Sigmoid colon (tissue), 7 donors: Measurements from ENCODE around the gene PCNT. TPM values are rescaled to one million over a fixed set of nuclear protein-coding genes. Genes with fewer than 3 reads are reported as not detected.
"Not testable (repeated sequence)": the region's sequence is repeated elsewhere in the genome, so short reads cannot be mapped to it uniquely, and the experiment has no call there.

Experiments used
- DNase-seq: peaks from one replicate; pipeline ENCODE4 v3.0.0-alpha.2; 2019
- H3K27ac ChIP-seq, 4 donors: fragments of 200-600 bp; sonication (generic); one replicate each; pipeline ENCODE4 v1.5.1; 2016 to 2019; ENCODE audit warnings: mild to moderate bottlenecking in 1 of 4
- H3K27me3 ChIP-seq, 3 donors: fragments of 200-600 bp; sonication (generic); one replicate each; pipeline ENCODE4 v1.5.1; 2019; ENCODE audit warnings: mild to moderate bottlenecking in 1 of 3
- H3K36me3 ChIP-seq, 4 donors: fragments of 200-600 bp; sonication (generic); one replicate each; pipeline ENCODE4 v1.5.1; 2016 to 2019
- H3K4me1 ChIP-seq, 4 donors: fragments of 200-600 bp; sonication (generic); one replicate each; pipeline ENCODE4 v1.5.1; 2017 to 2019
- H3K4me3 ChIP-seq, 4 donors: fragments of 200-600 bp; sonication (generic); one replicate each; pipeline ENCODE4 v1.5.1; 2017 to 2019; ENCODE audit warnings: mild to moderate bottlenecking in 2 of 4, moderate library complexity in 1 of 4
- H3K9me3 ChIP-seq, 4 donors: fragments of 200-600 bp in 3 of 4; sonication (generic) in 3 of 4; one replicate each; pipeline versions ENCODE4 v1.5.1 to v1.6.1; 2013 to 2019
- CTCF ChIP-seq, 4 experiments: fragments of 450-650 bp in 3 of 4; fragments of 200-600 bp in 1 of 4; IDR thresholded peaks; one replicate each; pipeline ENCODE4 v1.5.1; 2016 to 2019; ENCODE audit warnings: antibody characterized with exemption in 4 of 4, mild to moderate bottlenecking in 3 of 4, moderate library complexity in 2 of 4
- EP300 ChIP-seq, 4 donors: sonication (generic); formaldehyde crosslinking; IDR thresholded peaks; one replicate each; pipeline ENCODE4 v1.6.1; 2017; ENCODE audit warnings: antibody characterized with exemption in 4 of 4
- POLR2A ChIP-seq, 2 donors: fragments of 450-650 bp; IDR thresholded peaks; one replicate each; pipeline ENCODE4 v1.6.1; 2016; ENCODE audit warnings: antibody characterized with exemption in 2 of 2, mild to moderate bottlenecking in 2 of 2, moderate library complexity in 2 of 2
- POLR2AphosphoS5 ChIP-seq, 4 donors: sonication (generic); formaldehyde crosslinking; IDR thresholded peaks; one replicate each; pipeline ENCODE4 v1.6.1; 2017; ENCODE audit warnings: antibody characterized with exemption in 4 of 4
- WGBS, 2 donors: extraction: QIAGEN DNeasy Blood & Tissue Kit; methylation state at CpG; one replicate each; pipeline ENCODE4 v1.1.7; 2013; 5-methylcytosine and 5-hydroxymethylcytosine counted together
- intact Hi-C: fragments of 100-400 bp; cut with DNase I; formaldehyde crosslinking; loops from one replicate; pipeline ENCODE4 v1.15.1; 2023
- polyA plus RNA-seq, 3 donors: library from polyadenylated mRNA; stranded (reverse); fragments of 200-250 nt; gene quantifications; one replicate each; pipeline ENCODE4 v1.2.3, GENCODE V29; 2013
- total RNA-seq, 4 donors: library from RNA; depleted of rRNA; stranded (reverse); fragments of >200 nt; gene quantifications; one replicate each; pipeline ENCODE4 v1.1.0, GENCODE V29; 2016
- donor health status: healthy with polysubstance abuse.
- donor health status: Bipolar disorder and iron deficiency.
- donor health status: healthy.

The PCNT gene
- total and polyA plus RNA-seq, 7 donors, result 6.0 to 49.6 (median 18.5) TPM

- H3K27ac ChIP-seq, result no peak overlapping the region
- H3K36me3 ChIP-seq, result peaks cover 19 to 78% (median 38%) of the 10 kb centered on the region in 4 donors
- H3K4me3 ChIP-seq, result no peak overlapping the region
- H3K4me1 ChIP-seq, result no peaks in the 10 kb centered on the region
- no peaks in the 10 kb centered on the region for H3K27me3 ChIP-seq
- WGBS, 2 donors, result 97% methylated on average over 13 of the region's 13 CpGs
- H3K9me3 ChIP-seq, result no peaks in the 10 kb centered on the region
- TF ChIP-seq EP300 (IDR thresholded peaks at IDR 0.05) (no peak), POLR2AphosphoS5 (IDR thresholded peaks at IDR 0.05) (no peak), CTCF (IDR thresholded peaks at IDR 0.05) (no peak), POLR2A (IDR thresholded peaks at IDR 0.05) (no peak)
- no peak for DNase-seq
- intact Hi-C loops, result no loop called here
Measured at GRCh38 chr21:46401186-46401910, 77.4 kb downstream of the PCNT start.

GRCh38 chr21:46402421-46402820 lies 78.5 kb downstream of the PCNT start:
- DNase-seq, result no peak
- intact Hi-C loops, result no loop called here
- TF ChIP-seq CTCF (IDR thresholded peaks at IDR 0.05), result no peak
- TF ChIP-seq EP300 (IDR thresholded peaks at IDR 0.05), result no peak
- no peak for TF ChIP-seq POLR2AphosphoS5 (IDR thresholded peaks at IDR 0.05)
- no peak for TF ChIP-seq POLR2A (IDR thresholded peaks at IDR 0.05)
- Histone ChIP-seq H3K4me3 (no peak overlapping the region), H3K27me3 (no peaks in the 10 kb centered on the region), H3K36me3 (peaks cover 15 to 67% (median 33%) of the 10 kb centered on the region in 4 donors), H3K4me1 (no peaks in the 10 kb centered on the region), H3K27ac (no peak overlapping the region), H3K9me3 (no peaks in the 10 kb centered on the region)
- WGBS, 2 donors, result 92 to 95% methylated on average over 15 of the region's 15 CpGs

GRCh38 chr21:46403234-46403811 lies 79.4 kb downstream of the PCNT start:
- H3K4me1 ChIP-seq, H3K9me3 ChIP-seq, intact Hi-C loops, H3K27ac ChIP-seq, H3K27me3 ChIP-seq, DNase-seq, H3K4me3 ChIP-seq: not testable (repeated sequence)
- 96 to 98% methylated on average over 47 of the region's 47 CpGs for WGBS, 2 donors
- H3K36me3 ChIP-seq, result peaks cover 8 to 58% (median 24%) of the 10 kb centered on the region in 4 donors

GRCh38 chr21:46404306-46404705 lies 80.3 kb downstream of the PCNT start:
- WGBS, 2 donors, result 96% methylated on average over 14 of the region's 14 CpGs
- H3K4me3 ChIP-seq, result no peak overlapping the region
- intact Hi-C loops, result no loop called here
- no peaks in the 10 kb centered on the region for H3K9me3 ChIP-seq
- no peaks in the 10 kb centered on the region for H3K4me1 ChIP-seq
- DNase-seq, result no peak
- TF ChIP-seq POLR2AphosphoS5 (IDR thresholded peaks at IDR 0.05), result no peak
- no peak for TF ChIP-seq EP300 (IDR thresholded peaks at IDR 0.05)
- TF ChIP-seq CTCF (IDR thresholded peaks at IDR 0.05), result no peak
- no peak for TF ChIP-seq POLR2A (IDR thresholded peaks at IDR 0.05)
- H3K36me3 ChIP-seq, result peaks cover 8 to 49% (median 21%) of the 10 kb centered on the region in 4 donors
- H3K27me3 ChIP-seq, result no peaks in the 10 kb centered on the region
- no peak overlapping the region for H3K27ac ChIP-seq

- no peak for TF ChIP-seq EP300 (IDR thresholded peaks at IDR 0.05)
- TF ChIP-seq POLR2AphosphoS5 (IDR thresholded peaks at IDR 0.05), result no peak
- TF ChIP-seq CTCF (IDR thresholded peaks at IDR 0.05), result no peak
- TF ChIP-seq POLR2A (IDR thresholded peaks at IDR 0.05), result no peak
- Histone ChIP-seq H3K9me3 (no peaks in the 10 kb centered on the region), H3K27ac (no peak overlapping the region), H3K36me3 (peaks cover 5 to 46% (median 18%) of the 10 kb centered on the region in 4 donors), H3K4me1 (no peaks in the 10 kb centered on the region), H3K4me3 (no peak overlapping the region), H3K27me3 (no peaks in the 10 kb centered on the region)
- WGBS, 2 donors, result 91 to 94% methylated on average over 8 of the region's 8 CpGs
- intact Hi-C loops, result no loop called here
- DNase-seq, result no peak
Measured at GRCh38 chr21:46406001-46406400, 82.0 kb downstream of the PCNT start.
